BE2C (cell line): Measurements from ENCODE around the gene EIF2D.
A peak's percentile ranks its signal among the peaks of the same experiment; 100 is the strongest.
"Not testable (repeated sequence)": the region's sequence is repeated elsewhere in the genome, so short reads cannot be mapped to it uniquely, and the experiment has no call there.

Experiments used
- DNase-seq: peaks from one replicate; pipeline ENCODE4 v3.0.0-alpha.2; 2020
- H3K27me3 ChIP-seq: fragments of 250-450 bp; sonication (Bioruptor Pico); 2 replicates; pipeline ENCODE4 v1.5.1; 2020; ENCODE audit warnings: mild to moderate bottlenecking
- H3K36me3 ChIP-seq: fragments of 250-450 bp; sonication (Bioruptor Pico); 2 replicates; pipeline ENCODE4 v1.5.1; 2020; ENCODE audit warnings: mild to moderate bottlenecking
- H3K4me1 ChIP-seq: fragments of 250-450 bp; sonication (Bioruptor Pico); 2 replicates; pipeline ENCODE4 v1.5.1; 2020
- H3K4me3 ChIP-seq: 2 replicates; pipeline ENCODE4 v1.5.1; 2011; ENCODE audit warnings: low read depth, low read length
- H3K9me3 ChIP-seq: fragments of 250-450 bp; sonication (Bioruptor Pico); 2 replicates; pipeline ENCODE4 v1.5.1; 2020
- CTCF ChIP-seq: IDR thresholded peaks from 2 replicates; pipeline ENCODE4 v1.5.1; 2012; ENCODE audit warnings: mild to moderate bottlenecking, low read depth, low read length

EIF2D gene

GRCh38 chr1:206634365-206635079 is 22.3 kb upstream of the EIF2D start:
- peak; percentile 87 for TF ChIP-seq CTCF
- peak; percentile 92 for DNase-seq
- no peaks in the 10 kb centered on the region for H3K36me3 ChIP-seq
- peaks cover 8% of the 10 kb centered on the region for H3K4me1 ChIP-seq
- H3K4me3 ChIP-seq = peak overlapping the region; percentile 90
- peaks cover under 1% of the 10 kb centered on the region; the same call in 1 of the 2 replicates for H3K27me3 ChIP-seq
- no peaks in the 10 kb centered on the region for H3K9me3 ChIP-seq

- Histone ChIP-seq H3K27me3 (peaks cover 3% of the 10 kb centered on the region; the same call in 1 of the 2 replicates), H3K9me3 (no peaks in the 10 kb centered on the region), H3K36me3 (no peaks in the 10 kb centered on the region), H3K4me3 (no peak overlapping the region), H3K4me1 (peaks cover 8% of the 10 kb centered on the region)
- no peak for DNase-seq
- no peak for TF ChIP-seq CTCF
These were observed 21.4 kb upstream of the EIF2D start for GRCh38 chr1:206633708-206634121.

- Histone ChIP-seq H3K36me3 (no peaks in the 10 kb centered on the region), H3K4me3 (no peak overlapping the region), H3K27me3 (peaks cover 3% of the 10 kb centered on the region; the same call in 1 of the 2 replicates), H3K4me1 (peaks cover 8% of the 10 kb centered on the region), H3K9me3 (no peaks in the 10 kb centered on the region)
- TF ChIP-seq CTCF = peak; percentile 87
- DNase-seq = peak; percentile 81
These were observed 18.8 kb upstream of the EIF2D start for GRCh38 chr1:206631085-206631509.

GRCh38 chr1:206628916-206629315 is 16.7 kb upstream of the EIF2D start:
- H3K27me3 ChIP-seq = peaks cover 5% of the 10 kb centered on the region
- H3K4me1 ChIP-seq = peaks cover 2% of the 10 kb centered on the region; the same call in 1 of the 2 replicates
- TF ChIP-seq CTCF = no peak
- DNase-seq = no peak
- H3K4me3 ChIP-seq = no peak overlapping the region
- H3K36me3 ChIP-seq = no peaks in the 10 kb centered on the region
- no peaks in the 10 kb centered on the region for H3K9me3 ChIP-seq

GRCh38 chr1:206626396-206626795 is 14.1 kb upstream of the EIF2D start:
- not testable (repeated sequence) for H3K4me3 ChIP-seq, DNase-seq, H3K36me3 ChIP-seq, H3K9me3 ChIP-seq, H3K27me3 ChIP-seq, H3K4me1 ChIP-seq

GRCh38 chr1:206609229-206609991 is 2.9 kb downstream of the EIF2D start:
- no peak for DNase-seq
- Histone ChIP-seq H3K4me1 (no peaks in the 10 kb centered on the region), H3K27me3 (no peaks in the 10 kb centered on the region), H3K4me3 (no peak overlapping the region), H3K36me3 (peaks cover 14% of the 10 kb centered on the region), H3K9me3 (no peaks in the 10 kb centered on the region)
- no peak for TF ChIP-seq CTCF
